ENCODE measurements around the gene ATG10.
"Not testable (repeated sequence)": the region's sequence is repeated elsewhere in the genome, so short reads cannot be mapped to it uniquely, and the experiment has no call there.

DNA sequence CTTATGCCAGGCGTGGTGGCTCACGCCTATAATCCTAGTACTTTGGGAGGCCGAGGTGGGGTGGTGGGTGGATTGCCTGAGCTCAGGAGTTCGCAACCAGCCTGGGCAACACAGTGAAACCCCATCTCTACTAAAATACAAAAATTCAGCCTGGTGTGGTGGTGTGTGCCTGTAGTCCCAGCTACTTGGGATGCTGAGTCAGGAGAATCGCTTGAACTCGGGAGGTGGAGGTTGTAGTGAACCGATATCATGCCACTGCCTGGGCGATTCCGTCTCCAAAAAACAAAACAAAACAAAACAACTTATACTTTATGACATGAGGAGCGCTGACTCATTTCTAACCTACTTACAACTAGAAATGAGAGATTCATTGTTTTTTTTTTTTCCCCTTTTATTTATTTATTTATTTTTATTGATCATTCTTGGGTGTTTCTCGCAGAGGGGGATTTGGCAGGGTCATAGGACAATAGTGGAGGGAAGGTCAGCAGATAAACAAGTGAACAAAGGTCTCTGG lies 10.4 kb downstream of the ATG10 start:
- TF ChIP-seq, protein P1, sequence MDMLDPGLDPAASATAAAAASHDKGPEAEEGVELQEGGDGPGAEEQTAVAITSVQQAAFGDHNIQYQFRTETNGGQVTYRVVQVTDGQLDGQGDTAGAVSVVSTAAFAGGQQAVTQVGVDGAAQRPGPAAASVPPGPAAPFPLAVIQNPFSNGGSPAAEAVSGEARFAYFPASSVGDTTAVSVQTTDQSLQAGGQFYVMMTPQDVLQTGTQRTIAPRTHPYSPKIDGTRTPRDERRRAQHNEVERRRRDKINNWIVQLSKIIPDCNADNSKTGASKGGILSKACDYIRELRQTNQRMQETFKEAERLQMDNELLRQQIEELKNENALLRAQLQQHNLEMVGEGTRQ (IDR thresholded peaks at IDR 0.05; ENCODE audit: borderline replicate concordance, low read depth, low read length) = not testable (repeated sequence)
- not testable (repeated sequence) for TF ChIP-seq RFX5 (IDR thresholded peaks at IDR 0.05; ENCODE audit: low read length); MXI1 (IDR thresholded peaks at IDR 0.05; ENCODE audit: low read depth, low read length); EP300 (IDR thresholded peaks at IDR 0.05; ENCODE audit: borderline replicate concordance in 1 of 2, low read depth in 1 of 2, low read length in 1 of 2); EZH2phosphoT487 (IDR thresholded peaks at IDR 0.05; ENCODE audit: borderline replicate concordance, low read depth); GABPA (IDR thresholded peaks at IDR 0.05; ENCODE audit: low read depth); RXRA (IDR thresholded peaks at IDR 0.05; ENCODE audit: borderline replicate concordance, low read depth); FOSL2 (IDR thresholded peaks at IDR 0.05; ENCODE audit: borderline replicate concordance, low read depth)
- TF ChIP-seq, protein P2, sequence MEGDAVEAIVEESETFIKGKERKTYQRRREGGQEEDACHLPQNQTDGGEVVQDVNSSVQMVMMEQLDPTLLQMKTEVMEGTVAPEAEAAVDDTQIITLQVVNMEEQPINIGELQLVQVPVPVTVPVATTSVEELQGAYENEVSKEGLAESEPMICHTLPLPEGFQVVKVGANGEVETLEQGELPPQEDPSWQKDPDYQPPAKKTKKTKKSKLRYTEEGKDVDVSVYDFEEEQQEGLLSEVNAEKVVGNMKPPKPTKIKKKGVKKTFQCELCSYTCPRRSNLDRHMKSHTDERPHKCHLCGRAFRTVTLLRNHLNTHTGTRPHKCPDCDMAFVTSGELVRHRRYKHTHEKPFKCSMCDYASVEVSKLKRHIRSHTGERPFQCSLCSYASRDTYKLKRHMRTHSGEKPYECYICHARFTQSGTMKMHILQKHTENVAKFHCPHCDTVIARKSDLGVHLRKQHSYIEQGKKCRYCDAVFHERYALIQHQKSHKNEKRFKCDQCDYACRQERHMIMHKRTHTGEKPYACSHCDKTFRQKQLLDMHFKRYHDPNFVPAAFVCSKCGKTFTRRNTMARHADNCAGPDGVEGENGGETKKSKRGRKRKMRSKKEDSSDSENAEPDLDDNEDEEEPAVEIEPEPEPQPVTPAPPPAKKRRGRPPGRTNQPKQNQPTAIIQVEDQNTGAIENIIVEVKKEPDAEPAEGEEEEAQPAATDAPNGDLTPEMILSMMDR (IDR thresholded peaks at IDR 0.05) = not testable (repeated sequence)
- TF ChIP-seq, protein P3, sequence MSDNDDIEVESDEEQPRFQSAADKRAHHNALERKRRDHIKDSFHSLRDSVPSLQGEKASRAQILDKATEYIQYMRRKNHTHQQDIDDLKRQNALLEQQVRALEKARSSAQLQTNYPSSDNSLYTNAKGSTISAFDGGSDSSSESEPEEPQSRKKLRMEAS (IDR thresholded peaks at IDR 0.05; ENCODE audit: low read depth) = not testable (repeated sequence)
